Measurements from ENCODE around the gene WASHC2A.
"Not testable (repeated sequence)": the region's sequence is repeated elsewhere in the genome, so short reads cannot be mapped to it uniquely, and the experiment has no call there.

Gene WASHC2A

GRCh38 chr10:50131245-50131965 is 63.7 kb downstream of the WASHC2A start:
- not testable (repeated sequence) for H3K4me1 ChIP-seq (ENCODE audit: control insufficient read depth in 1 of 2, insufficient read depth in 2 of 2, low read length in 2 of 2); H3K9ac ChIP-seq (ENCODE audit: low read length); H3K27me3 ChIP-seq (ENCODE audit: insufficient read depth, low read length); H4K8ac ChIP-seq (ENCODE audit: low read depth, low read length); H2AK5ac ChIP-seq (ENCODE audit: low read length); H3K79me2 ChIP-seq (ENCODE audit: control insufficient read depth, insufficient read depth, low read length, poor library complexity); DNase-seq; H3K9me3 ChIP-seq (ENCODE audit: insufficient read depth, low read depth, low read length); H4K12ac ChIP-seq (ENCODE audit: low read depth, low read length); H3K27ac ChIP-seq (ENCODE audit: low read depth, low read length); H3K4ac ChIP-seq (ENCODE audit: low read depth, low read length); H3K79me1 ChIP-seq (ENCODE audit: low read length); H2BK5ac ChIP-seq (ENCODE audit: low read depth, low read length, poor library complexity); H2BK12ac ChIP-seq (ENCODE audit: low read length); H3K18ac ChIP-seq (ENCODE audit: low read length); H3K14ac ChIP-seq (ENCODE audit: low read length); H4K91ac ChIP-seq (ENCODE audit: low read depth, low read length); H2BK120ac ChIP-seq (ENCODE audit: insufficient read depth, low read length, poor library complexity); H3K23ac ChIP-seq (ENCODE audit: low read length); H2AFZ ChIP-seq (ENCODE audit: insufficient read depth, low read length, poor library complexity); H3K4me2 ChIP-seq (ENCODE audit: low read length); H3K4me3 ChIP-seq (ENCODE audit: low read depth, low read length)
- no CpG with 5 or more reads among the region's 8 CpGs for WGBS (ENCODE audit: extremely low coverage, insufficient coverage, insufficient read length)
- peaks cover 13 to 15% of the 10 kb centered on the region in 2 experiments for H3K36me3 ChIP-seq (ENCODE audit: control insufficient read depth in 1 of 2, insufficient read depth in 2 of 2, low read length in 2 of 2)

DNA sequence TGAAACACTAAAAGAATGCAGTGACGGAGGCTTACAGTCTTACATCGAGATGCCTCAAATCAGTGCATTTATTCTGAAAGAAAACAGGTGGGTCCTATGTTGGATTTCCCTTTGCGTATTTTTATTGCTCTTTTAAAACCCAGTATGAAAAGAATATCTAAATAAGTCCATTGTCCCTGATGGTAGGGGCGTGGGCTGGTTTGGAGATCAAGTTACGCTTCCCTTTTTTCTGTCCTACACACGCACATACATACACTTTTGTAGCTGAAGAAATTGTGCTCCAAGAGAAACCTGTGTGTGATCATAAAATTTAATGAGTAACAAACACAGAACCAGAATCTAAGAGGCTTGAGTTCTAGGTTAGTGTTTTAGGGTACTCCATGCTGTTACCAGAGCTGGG is 64.6 kb downstream of the WASHC2A start:
- not testable (repeated sequence) for H4K91ac ChIP-seq (ENCODE audit: low read depth, low read length); H3K23ac ChIP-seq (ENCODE audit: low read length); H3K4me3 ChIP-seq (ENCODE audit: low read depth, low read length); H4K8ac ChIP-seq (ENCODE audit: low read depth, low read length); H2AFZ ChIP-seq (ENCODE audit: insufficient read depth, low read length, poor library complexity); DNase-seq; H3K79me1 ChIP-seq (ENCODE audit: low read length); H3K4me1 ChIP-seq (ENCODE audit: control insufficient read depth in 1 of 2, insufficient read depth in 2 of 2, low read length in 2 of 2); H3K27ac ChIP-seq (ENCODE audit: low read depth, low read length); H2BK5ac ChIP-seq (ENCODE audit: low read depth, low read length, poor library complexity); H2BK120ac ChIP-seq (ENCODE audit: insufficient read depth, low read length, poor library complexity); H3K27me3 ChIP-seq (ENCODE audit: insufficient read depth, low read length); H3K79me2 ChIP-seq (ENCODE audit: control insufficient read depth, insufficient read depth, low read length, poor library complexity); H3K18ac ChIP-seq (ENCODE audit: low read length); H3K9ac ChIP-seq (ENCODE audit: low read length); H3K9me3 ChIP-seq (ENCODE audit: insufficient read depth, low read depth, low read length); H2AK5ac ChIP-seq (ENCODE audit: low read length); H3K4me2 ChIP-seq (ENCODE audit: low read length); H2BK12ac ChIP-seq (ENCODE audit: low read length); H4K12ac ChIP-seq (ENCODE audit: low read depth, low read length); H3K4ac ChIP-seq (ENCODE audit: low read depth, low read length); H3K14ac ChIP-seq (ENCODE audit: low read length)
- peaks cover 11% of the 10 kb centered on the region in 2 experiments for H3K36me3 ChIP-seq (ENCODE audit: control insufficient read depth in 1 of 2, insufficient read depth in 2 of 2, low read length in 2 of 2)
- WGBS (ENCODE audit: extremely low coverage, insufficient coverage, insufficient read length) = no CpG with 5 or more reads among the region's 6 CpGs

- not testable (repeated sequence) for DNase-seq; H3K9ac ChIP-seq (ENCODE audit: low read length); H3K4me2 ChIP-seq (ENCODE audit: low read length); H2AK5ac ChIP-seq (ENCODE audit: low read length); H2BK5ac ChIP-seq (ENCODE audit: low read depth, low read length, poor library complexity); H3K27me3 ChIP-seq (ENCODE audit: insufficient read depth, low read length); H3K23ac ChIP-seq (ENCODE audit: low read length); H3K79me2 ChIP-seq (ENCODE audit: control insufficient read depth, insufficient read depth, low read length, poor library complexity); H2BK120ac ChIP-seq (ENCODE audit: insufficient read depth, low read length, poor library complexity); H4K8ac ChIP-seq (ENCODE audit: low read depth, low read length); H3K79me1 ChIP-seq (ENCODE audit: low read length); H2BK12ac ChIP-seq (ENCODE audit: low read length); H3K4ac ChIP-seq (ENCODE audit: low read depth, low read length); H3K14ac ChIP-seq (ENCODE audit: low read length); H4K12ac ChIP-seq (ENCODE audit: low read depth, low read length); H3K27ac ChIP-seq (ENCODE audit: low read depth, low read length); H3K4me3 ChIP-seq (ENCODE audit: low read depth, low read length); H2AFZ ChIP-seq (ENCODE audit: insufficient read depth, low read length, poor library complexity); H4K91ac ChIP-seq (ENCODE audit: low read depth, low read length); H3K9me3 ChIP-seq (ENCODE audit: insufficient read depth, low read depth, low read length); H3K18ac ChIP-seq (ENCODE audit: low read length); H3K4me1 ChIP-seq (ENCODE audit: control insufficient read depth in 1 of 2, insufficient read depth in 2 of 2, low read length in 2 of 2)
- WGBS (ENCODE audit: extremely low coverage, insufficient coverage, insufficient read length) = no CpG with 5 or more reads among the region's 3 CpGs
- peaks cover 9 to 11% of the 10 kb centered on the region in 2 experiments for H3K36me3 ChIP-seq (ENCODE audit: control insufficient read depth in 1 of 2, insufficient read depth in 2 of 2, low read length in 2 of 2)
Measured at GRCh38 chr10:50132841-50133240, 65.1 kb downstream of the WASHC2A start.

GRCh38 chr10:50143512-50144174 is 75.9 kb downstream of the WASHC2A start:
- DNase-seq; H2BK5ac ChIP-seq (ENCODE audit: low read depth, low read length, poor library complexity); H4K12ac ChIP-seq (ENCODE audit: low read depth, low read length); H4K91ac ChIP-seq (ENCODE audit: low read depth, low read length); H3K79me2 ChIP-seq (ENCODE audit: control insufficient read depth, insufficient read depth, low read length, poor library complexity); H3K9me3 ChIP-seq (ENCODE audit: insufficient read depth, low read depth, low read length); H3K4me1 ChIP-seq (ENCODE audit: control insufficient read depth in 1 of 2, insufficient read depth in 2 of 2, low read length in 2 of 2); H3K18ac ChIP-seq (ENCODE audit: low read length); H4K8ac ChIP-seq (ENCODE audit: low read depth, low read length); H3K4me2 ChIP-seq (ENCODE audit: low read length); H3K27me3 ChIP-seq (ENCODE audit: insufficient read depth, low read length); H2AFZ ChIP-seq (ENCODE audit: insufficient read depth, low read length, poor library complexity); H3K27ac ChIP-seq (ENCODE audit: low read depth, low read length); H3K4me3 ChIP-seq (ENCODE audit: low read depth, low read length); H3K36me3 ChIP-seq (ENCODE audit: control insufficient read depth in 1 of 2, insufficient read depth in 2 of 2, low read length in 2 of 2); H3K79me1 ChIP-seq (ENCODE audit: low read length); H3K9ac ChIP-seq (ENCODE audit: low read length); H3K23ac ChIP-seq (ENCODE audit: low read length); H2BK120ac ChIP-seq (ENCODE audit: insufficient read depth, low read length, poor library complexity); H2AK5ac ChIP-seq (ENCODE audit: low read length); H2BK12ac ChIP-seq (ENCODE audit: low read length); H3K4ac ChIP-seq (ENCODE audit: low read depth, low read length); H3K14ac ChIP-seq (ENCODE audit: low read length): not testable (repeated sequence)
- no CpG with 5 or more reads among the region's 10 CpGs for WGBS (ENCODE audit: extremely low coverage, insufficient coverage, insufficient read length)

Data from trophoblast cell (in vitro differentiated cells and primary cell).